Measurements from ENCODE around the gene SUMF1.

GRCh38 chr3:4491855-4492207 is 24.8 kb upstream of the SUMF1 start:
- TF ChIP-seq FOXA1 (IDR thresholded peaks at IDR 0.05): no peak
- TF ChIP-seq CTBP1 (IDR thresholded peaks at IDR 0.05; ENCODE audit: borderline replicate concordance): no peak
- no peak for TF ChIP-seq NFRKB (IDR thresholded peaks at IDR 0.05)
- no peak for TF ChIP-seq FOXM1 (IDR thresholded peaks at IDR 0.05; ENCODE audit: borderline replicate concordance)

Measured in HEK293T (cell line).